B cell (primary cell): ENCODE measurements around the gene ARSJ. TPM values are rescaled to one million over a fixed set of nuclear protein-coding genes. Genes with fewer than 3 reads are reported as not detected.

ENCODE experiments used
- ATAC-seq: fragments of 200-7000 bp; cut with Tn5 transposase; one replicate; pipeline ENCODE4 v1.10.0; 2021; ENCODE audit warnings: low read depth, mild to moderate bottlenecking, moderate number of reproducible peaks, moderate library complexity
- CTCF ChIA-PET: fragments of 350-600 bp; sonication (Branson Sonifier 250); formaldehyde crosslinking; loops from one replicate; lab custom pipeline; 2021; ENCODE audit warnings: antibody characterized with exemption, inconsistent platforms; lab: Charles Lee
- POLR2A ChIA-PET: fragments of 350-600 bp; sonication (Branson Sonifier 250); formaldehyde crosslinking; loops from one replicate; lab custom pipeline; 2021; ENCODE audit warnings: antibody characterized with exemption; lab: Charles Lee
- DNase-seq: peaks from one replicate; pipeline ENCODE4 v3.0.0; 2013
- H2AFZ ChIP-seq: 2 replicates; pipeline ENCODE4 v1.6.1; 2012; ENCODE audit warnings: mild to moderate bottlenecking, low read depth, low read length; ENCODE audit not compliant: insufficient read depth, poor library complexity, severe bottlenecking
- H3K27ac ChIP-seq, 2 donors: 1 replicate in 1 of 2; 2 replicates in 1 of 2; pipeline ENCODE4 v1.5.1; 2012 to 2013; ENCODE audit warnings: low read length in 2 of 2, mild to moderate bottlenecking in 2 of 2, moderate library complexity in 1 of 2
- H3K27me3 ChIP-seq, 4 experiments: fragments of 200-600 bp in 1 of 4; sonication (generic) in 1 of 4; replicated peaks in 1 of 4; 1 replicate in 2 of 4; 2 replicates in 2 of 4; pipeline versions ENCODE4 v1.6.1 to v1.7.0; 2013 to 2016; ENCODE audit warnings: low read length in 3 of 4, mild to moderate bottlenecking in 2 of 4, mixed read lengths in 1 of 4, moderate library complexity in 1 of 4; ENCODE audit not compliant: insufficient read depth in 4 of 4, control insufficient read depth in 3 of 4; ENCODE audit errors: control extremely low read depth in 1 of 4
- H3K36me3 ChIP-seq, 2 experiments: replicated peaks in 1 of 2; 1 replicate in 1 of 2; 2 replicates in 1 of 2; pipeline versions ENCODE4 v1.6.1 to v1.7.1; 2013; ENCODE audit warnings: low read length in 1 of 2; ENCODE audit not compliant: insufficient read depth in 2 of 2, control insufficient read depth in 1 of 2; ENCODE audit errors: control extremely low read depth in 1 of 2, extremely low read depth in 1 of 2
- H3K4me1 ChIP-seq, 2 donors: fragments of 200-600 bp in 1 of 2; sonication (generic) in 1 of 2; 1 replicate in 1 of 2; 2 replicates in 1 of 2; pipeline versions ENCODE4 v1.5.1 to v1.6.1; 2013 to 2017; ENCODE audit warnings: low read length in 2 of 2; ENCODE audit not compliant: control insufficient read depth in 2 of 2, insufficient read depth in 2 of 2
- H3K4me2 ChIP-seq: replicated peaks from 2 replicates; pipeline ENCODE3; 2012; ENCODE audit warnings: mild to moderate bottlenecking, low read depth, low read length; ENCODE audit not compliant: poor library complexity, severe bottlenecking
- H3K4me3 ChIP-seq, 5 experiments: fragments of 200-600 bp in 1 of 5; sonication (generic) in 1 of 5; 1 replicate in 3 of 5; 2 replicates in 2 of 5; pipeline versions ENCODE4 v1.5.1 to v1.7.0; 2011 to 2016; ENCODE audit warnings: low read length in 4 of 5, mild to moderate bottlenecking in 4 of 5, low read depth in 2 of 5, control low read depth in 1 of 5, moderate library complexity in 1 of 5; ENCODE audit not compliant: insufficient read depth in 1 of 5; ENCODE audit errors: control extremely low read depth in 1 of 5, extremely low read depth in 1 of 5
- H3K79me2 ChIP-seq: fragments of 200-600 bp; sonication (generic); one replicate; pipeline ENCODE4 v1.6.0; 2016; ENCODE audit warnings: low read length; ENCODE audit not compliant: control insufficient read depth, insufficient read depth
- H3K9ac ChIP-seq: fragments of 200-600 bp; sonication (generic); 2 replicates; pipeline ENCODE4 v1.6.1; 2017; ENCODE audit warnings: mild to moderate bottlenecking, low read length, moderate library complexity
- H3K9me3 ChIP-seq, 3 donors: one replicate each; pipeline versions ENCODE4 v1.6.1 to v1.7.1; 2013; ENCODE audit warnings: low read length in 2 of 3; ENCODE audit not compliant: control insufficient read depth in 2 of 3, insufficient read depth in 1 of 3; ENCODE audit errors: control extremely low read depth in 1 of 3
- H4K20me1 ChIP-seq: 2 replicates; pipeline ENCODE4 v1.6.0; 2012; ENCODE audit warnings: mild to moderate bottlenecking, low read length; ENCODE audit not compliant: insufficient read depth, control insufficient read depth, poor library complexity, severe bottlenecking
- H3K27ac Mint-ChIP-seq: one replicate; pipeline ENCODE4 v1.8.0; 2021; ENCODE audit warnings: mixed read lengths
- H3K27me3 Mint-ChIP-seq: one replicate; pipeline ENCODE4 v1.8.0; 2021; ENCODE audit warnings: mixed read lengths
- H3K4me1 Mint-ChIP-seq: one replicate; pipeline ENCODE4 v1.8.0; 2021; ENCODE audit warnings: mixed read lengths
- H3K4me3 Mint-ChIP-seq: one replicate; pipeline ENCODE4 v1.8.0; 2021; ENCODE audit warnings: mixed read lengths
- H3K9me3 Mint-ChIP-seq: one replicate; pipeline ENCODE4 v1.8.0; 2022; ENCODE audit warnings: mixed read lengths; ENCODE audit not compliant: insufficient read depth
- CTCF ChIP-seq: fragments of 200-600 bp; IDR thresholded peaks from one replicate; pipeline ENCODE4 v1.8.0; 2022; ENCODE audit warnings: antibody characterized with exemption, mild to moderate bottlenecking
- EZH2 ChIP-seq: IDR thresholded peaks from 2 replicates; pipeline ENCODE4 v1.6.1; 2012; ENCODE audit warnings: borderline replicate concordance, low read depth, mild to moderate bottlenecking, moderate library complexity, low read length; ENCODE audit not compliant: insufficient read depth, poor library complexity, severe bottlenecking
- WGBS: methylation state at CpG from one replicate; pipeline ENCODE4 v1.1.5; 2013; ENCODE audit warnings: missing lambda C conversion rate; ENCODE audit not compliant: insufficient coverage; 5-methylcytosine and 5-hydroxymethylcytosine counted together
- intact Hi-C: fragments of 100-400 bp; cut with micrococcal nuclease; formaldehyde crosslinking; loops from one replicate; pipeline ENCODE4 v1.10.0; 2022
- polyA plus RNA-seq: library from polyadenylated mRNA; depleted of rRNA; stranded (reverse); fragments of >200 nt; gene quantifications from 2 replicates; pipeline ENCODE4 v1.2.3, GENCODE V29; 2012
- total RNA-seq, 2 donors: library from RNA; stranded (reverse); fragments of 120-200 nt in 1 of 2; gene quantifications; 1 replicate in 1 of 2; 2 replicates in 1 of 2; pipeline versions ENCODE4 v1.2.3 to v1.2.4, GENCODE V29; 2013 to 2022

ARSJ gene
- total and polyA plus RNA-seq, 2 donors (not counting 1 experiment from before 2014, with no cell fraction given), result not detected

DNA sequence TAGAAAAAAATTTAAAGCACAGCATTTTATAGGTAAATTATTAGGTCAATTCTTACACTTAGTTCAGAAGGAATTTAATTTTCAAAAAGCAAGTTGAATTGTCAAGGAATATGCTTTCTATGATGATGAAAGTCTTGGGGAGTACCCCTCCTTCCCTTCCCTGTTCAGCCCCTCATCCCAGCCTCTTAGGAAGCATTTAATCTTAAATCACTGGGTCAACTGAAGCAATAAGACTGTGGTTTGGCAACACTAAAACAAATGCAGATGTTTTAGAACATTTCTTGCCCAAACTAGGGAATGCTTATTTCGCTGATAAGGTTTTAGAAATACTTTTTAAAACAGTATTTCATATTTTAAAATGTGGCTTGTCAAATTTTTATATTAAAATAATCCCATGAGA is 19.1 kb upstream of the ARSJ start:
- Histone ChIP-seq H4K20me1 (no peaks in the 10 kb centered on the region), H3K9me3 (no peaks in the 10 kb centered on the region), H3K9ac (no peak overlapping the region), H3K4me1 (no peaks in the 10 kb centered on the region), H3K27me3 (no peaks in the 10 kb centered on the region), H2AFZ (no peak overlapping the region), H3K27ac (no peak overlapping the region), H3K79me2 (no peaks in the 10 kb centered on the region), H3K4me3 (no peak overlapping the region), H3K4me2 (no peak overlapping the region), H3K36me3 (no peaks in the 10 kb centered on the region)
- ChIA-PET CTCF (no interaction called here), POLR2A (no interaction called here)
- Mint-ChIP-seq H3K4me3 (no peak overlapping the region), H3K27ac (no peak overlapping the region), H3K4me1 (no peaks in the 10 kb centered on the region), H3K9me3 (no peaks in the 10 kb centered on the region), H3K27me3 (peaks cover 4% of the 10 kb centered on the region)
- no CpG with 5 or more reads among the region's 1 CpG for WGBS
- no peak for DNase-seq
- ATAC-seq, result no peak
- TF ChIP-seq CTCF (no peak), EZH2 (no peak)
- intact Hi-C loops, result no loop called here

- no peak for ATAC-seq
- H3K4me1 Mint-ChIP-seq, result no peaks in the 10 kb centered on the region
- Histone ChIP-seq H3K4me3 (no peak overlapping the region), H4K20me1 (no peaks in the 10 kb centered on the region), H3K4me2 (no peak overlapping the region), H3K9me3 (no peaks in the 10 kb centered on the region), H3K27me3 (no peaks in the 10 kb centered on the region), H3K9ac (no peak overlapping the region), H3K4me1 (no peaks in the 10 kb centered on the region), H3K79me2 (no peaks in the 10 kb centered on the region), H3K27ac (no peak overlapping the region), H2AFZ (no peak overlapping the region), H3K36me3 (no peaks in the 10 kb centered on the region)
- no peak overlapping the region for H3K27ac Mint-ChIP-seq
- H3K27me3 Mint-ChIP-seq, result peaks cover 4% of the 10 kb centered on the region
- CTCF ChIA-PET, result no interaction called here
- H3K4me3 Mint-ChIP-seq, result no peak overlapping the region
- intact Hi-C loops, result no loop called here
- no CpG with 5 or more reads among the region's 5 CpGs for whole genome bisulfite sequencing
- POLR2A ChIA-PET, result no interaction called here
- no peak for TF ChIP-seq EZH2
- no peak for TF ChIP-seq CTCF
- DNase-seq, result no peak
- no peaks in the 10 kb centered on the region for H3K9me3 Mint-ChIP-seq
Observed at GRCh38 chr4:113998079-113998478, 18.6 kb upstream of the ARSJ start.
